A549 (cell line): ENCODE results near the gene C19orf47. TPM values are rescaled to one million over a fixed set of nuclear protein-coding genes. Genes with fewer than 3 reads are reported as not detected.

ENCODE experiments used
- ATAC-seq, 2 experiments: fragments of 200-7000 bp in 1 of 2; fragments of >200 bp in 1 of 2; cut with Nextera tagmentation in 1 of 2; cut with Tn5 transposase in 1 of 2; 3 replicates each; pipeline versions ENCODE4 v1.8.0 to v1.9.1; 2018 to 2020; ENCODE audit warnings: mild to moderate bottlenecking in 1 of 2, moderate library complexity in 1 of 2
- CTCF ChIA-PET: fragments of 300-600 bp; sonication (Branson Sonifier 250); formaldehyde crosslinking; extraction: SDS; loops from one replicate; lab custom pipeline; 2021; ENCODE audit warnings: antibody characterized with exemption, inconsistent platforms; lab: Yijun Ruan, JAX
- POLR2A ChIA-PET: fragments of 350-600 bp; formaldehyde crosslinking; extraction: SDS; loops from one replicate; lab custom pipeline; 2021; ENCODE audit warnings: antibody characterized with exemption, inconsistent platforms; lab: Yijun Ruan, JAX
- DNase-seq, 2 experiments: peaks; one replicate each; pipeline versions ENCODE4 v3.0.0 to v3.0.0-alpha.2; 2011 to 2016; ENCODE audit warnings: low read depth in 1 of 2, low spot score in 1 of 2
- FAIRE-seq: peaks from 2 replicates; lab custom pipeline; 2011; peaks lifted over from hg19 to GRCh38; lab: Jason Lieb, UNC
- H3K27ac ChIP-seq, 2 experiments: fragments of >200 bp; sonication (Bioruptor Twin); formaldehyde crosslinking; 3 replicates each; pipeline ENCODE4 v1.5.1; 2016 to 2017
- H3K4me1 ChIP-seq: fragments of >200 bp; sonication (Bioruptor Twin); formaldehyde crosslinking; 3 replicates; pipeline ENCODE4 v1.6.1; 2016
- H3K4me2 ChIP-seq: fragments of >200 bp; sonication (Bioruptor Twin); formaldehyde crosslinking; 3 replicates; pipeline ENCODE4 v1.6.1; 2016
- H3K4me3 ChIP-seq: fragments of >200 bp; sonication (Bioruptor Twin); formaldehyde crosslinking; 3 replicates; pipeline ENCODE4 v1.5.1; 2016
- H3K9me3 ChIP-seq: fragments of >200 bp; sonication (Bioruptor Twin); formaldehyde crosslinking; 3 replicates; pipeline ENCODE4 v1.6.1; 2016
- BCL3 ChIP-seq: fragments of >200 bp; sonication (Bioruptor Twin); formaldehyde crosslinking; IDR thresholded peaks from 3 replicates; pipeline ENCODE4 v1.6.1; 2016
- BHLHE40 ChIP-seq: IDR thresholded peaks from 2 replicates; pipeline ENCODE4 v1.6.1; 2012; ENCODE audit warnings: low read depth, low read length, inconsistent platforms
- E2F6 ChIP-seq: IDR thresholded peaks from 2 replicates; pipeline ENCODE4 v1.6.1; 2012; ENCODE audit warnings: low read depth, borderline replicate concordance
- ESRRA ChIP-seq: fragments of 150-350 bp; IDR thresholded peaks from 2 replicates; pipeline ENCODE4 v1.6.1; 2014; ENCODE audit warnings: mild to moderate bottlenecking, low read length, borderline replicate concordance
- FOSL2 ChIP-seq, 2 experiments: fragments of 450-650 bp in 1 of 2; fragments of >200 bp in 1 of 2; sonication (Bioruptor Twin) in 1 of 2; formaldehyde crosslinking; IDR thresholded peaks; 2 replicates each; pipeline versions ENCODE4 v1.5.0 to v1.6.1; 2016 to 2020; ENCODE audit warnings: mild to moderate bottlenecking in 1 of 2, moderate library complexity in 1 of 2
- HDAC2 ChIP-seq: fragments of 200-600 bp; sonication (generic); IDR thresholded peaks from 2 replicates; pipeline ENCODE4 v1.6.1; 2016
- HEYL ChIP-seq: fragments of 250-450 bp; sonication (Bioruptor Pico); IDR thresholded peaks from 2 replicates; pipeline ENCODE4 v1.8.0; 2021; ENCODE audit warnings: mild to moderate bottlenecking, moderate library complexity
- HOXB13 ChIP-seq: fragments of 250-450 bp; sonication (Bioruptor Pico); IDR thresholded peaks from 2 replicates; pipeline ENCODE4 v1.5.0; 2020; ENCODE audit warnings: low read depth, mild to moderate bottlenecking, moderate library complexity
- KDM1A ChIP-seq: fragments of 200-600 bp; sonication (generic); IDR thresholded peaks from 2 replicates; pipeline ENCODE4 v1.6.1; 2016; ENCODE audit warnings: low read depth, mild to moderate bottlenecking
- MAFK ChIP-seq: fragments of 450-650 bp; IDR thresholded peaks from 2 replicates; pipeline ENCODE4 v1.6.1; 2014; ENCODE audit not compliant: partially characterized antibody
- NFE2L2 ChIP-seq: fragments of 150-350 bp; conservative IDR thresholded peaks from 2 replicates; pipeline ENCODE4 v1.6.1; 2014; ENCODE audit warnings: low read length
- NPAS2 ChIP-seq: fragments of 250-450 bp; sonication (Bioruptor Pico); IDR thresholded peaks from 2 replicates; pipeline ENCODE4 v1.8.0; 2022; ENCODE audit warnings: mild to moderate bottlenecking, moderate library complexity, borderline replicate concordance
- PBX3 ChIP-seq: IDR thresholded peaks from 2 replicates; pipeline ENCODE4 v1.6.1; 2012
- TFCP2L1 ChIP-seq: fragments of 250-450 bp; sonication (Bioruptor Pico); IDR thresholded peaks from 2 replicates; pipeline ENCODE4 v1.5.0; 2021; ENCODE audit warnings: mild to moderate bottlenecking
- TP53 ChIP-seq: fragments of 250-450 bp; sonication (Bioruptor Pico); IDR thresholded peaks from 2 replicates; pipeline ENCODE4 v1.5.0; 2021; ENCODE audit warnings: mild to moderate bottlenecking, moderate library complexity
- ZFP36 ChIP-seq: fragments of 450-650 bp; IDR thresholded peaks from 2 replicates; pipeline ENCODE4 v1.6.1; 2014; ENCODE audit warnings: borderline replicate concordance; ENCODE audit not compliant: partially characterized antibody
- ZNF302 ChIP-seq: fragments of 250-450 bp; sonication (Bioruptor Pico); IDR thresholded peaks from 2 replicates; pipeline ENCODE4 v1.9.0; 2021; ENCODE audit warnings: inconsistent platforms, mild to moderate bottlenecking, moderate library complexity
- WGBS: methylation state at CpG from one replicate; pipeline ENCODE4 v1.1.6; 2017; ENCODE audit errors: missing lambda C conversion rate; 5-methylcytosine and 5-hydroxymethylcytosine counted together
- polyA plus RNA-seq, 4 experiments: library from polyadenylated mRNA; depleted of rRNA in 3 of 4; stranded (reverse); fragments of >200 nt; fragmentation: RNase III in 1 of 4; extraction: RNeasy Plus Mini Kit Qiagen cat#74134 plus additional on column Dnase treatment in 1 of 4; gene quantifications; 2 replicates in 3 of 4; 3 replicates in 1 of 4; pipeline ENCODE4 v1.2.3, GENCODE V29; 2011 to 2017

The C19orf47 gene
- polyA plus RNA-seq, 2 of the 4 experiments (the other 2 are of a cell fraction): 25.7 to 39.8 TPM

GRCh38 chr19:40321076-40321475 lies 27.1 kb downstream of the C19orf47 start:
- H3K4me2 ChIP-seq: no peak overlapping the region
- ATAC-seq (no peak), DNase-seq (no peak), FAIRE-seq (no peak)
- CTCF ChIA-PET: interaction anchor here (0.6 to 12.0 kb wide), 5 partner anchors 15 to 1249 kb away, joined by 3 to 142 read pairs (median 3); no protein-coding TSS in a partner anchor
- 95% methylated on average over 18 of the region's 18 CpGs for WGBS
- TF ChIP-seq HOXB13 (CRISPR knock-in tag) (no peak), KDM1A (no peak), MAFK (no peak), HDAC2 (no peak), ZFP36 (no peak)
- H3K27ac ChIP-seq: no peak overlapping the region
- H3K4me1 ChIP-seq: no peaks in the 10 kb centered on the region
- H3K9me3 ChIP-seq: no peaks in the 10 kb centered on the region
- POLR2A ChIA-PET: no interaction called here
- no peak overlapping the region for H3K4me3 ChIP-seq

- H3K4me3 ChIP-seq: no peak overlapping the region
- no peak overlapping the region for H3K4me2 ChIP-seq
- DNase-seq (no peak), ATAC-seq (no peak), FAIRE-seq (no peak)
- TF ChIP-seq PBX3: no peak
- ChIA-PET CTCF (interaction anchor here (0.7 to 12.0 kb wide), 6 partner anchors 11 to 314 kb away, joined by 3 to 142 read pairs (median 4); no protein-coding TSS in a partner anchor), POLR2A (no interaction called here)
- H3K27ac ChIP-seq: no peak overlapping the region
- no peaks in the 10 kb centered on the region for H3K9me3 ChIP-seq
- H3K4me1 ChIP-seq: no peaks in the 10 kb centered on the region
- WGBS: 88% methylated on average over 7 of the region's 7 CpGs
These were observed 27.6 kb downstream of the C19orf47 start for GRCh38 chr19:40320558-40320935.

- TF ChIP-seq BCL3 (no peak), FOSL2 (IDR thresholded peaks at IDR 0.05) (no peak), FOSL2 (CRISPR knock-in tag; IDR thresholded peaks at IDR 0.05) (no peak), NPAS2 (no peak), TFCP2L1 (no peak), HEYL (CRISPR knock-in tag) (no peak), ZFP36 (no peak), BHLHE40 (no peak), HOXB13 (CRISPR knock-in tag) (no peak), ZNF302 (CRISPR knock-in tag) (no peak), NFE2L2 (no peak), E2F6 (no peak), TP53 (no peak), ESRRA (no peak)
- Histone ChIP-seq H3K9me3 (no peaks in the 10 kb centered on the region), H3K27ac (no peak overlapping the region), H3K4me1 (no peaks in the 10 kb centered on the region), H3K4me2 (no peak overlapping the region), H3K4me3 (no peak overlapping the region)
- POLR2A ChIA-PET: no interaction called here
- FAIRE-seq (no peak), ATAC-seq (no peak), DNase-seq (no peak)
- CTCF ChIA-PET: interaction anchor here (0.6 to 12.0 kb wide), 6 partner anchors 11 to 237 kb away, joined by 3 to 142 read pairs (median 4); no protein-coding TSS in a partner anchor
- 93% methylated on average over 7 of the region's 7 CpGs for WGBS
These were observed 30.9 kb downstream of the C19orf47 start for GRCh38 chr19:40317338-40317737.
